Tibial artery (tissue), 4 donors: ENCODE results near the gene MICAL3.

ENCODE experiments used
- DNase-seq, 2 donors: peaks; one replicate each; pipeline ENCODE4 v3.0.0-alpha.2; 2019
- H3K27ac ChIP-seq, 2 donors: fragments of 200-600 bp; sonication (generic) in 1 of 2; 1 replicate in 1 of 2; 2 replicates in 1 of 2; pipeline ENCODE4 v1.5.1; 2018 to 2019; ENCODE audit warnings: mild to moderate bottlenecking in 1 of 2
- H3K27me3 ChIP-seq, 2 donors: fragments of 200-600 bp; sonication (generic) in 1 of 2; one replicate each; pipeline versions ENCODE4 v1.5.1 to v1.6.0; 2016 to 2019
- H3K36me3 ChIP-seq, 3 donors: fragments of 200-600 bp; sonication (generic) in 2 of 3; one replicate each; pipeline ENCODE4 v1.5.1; 2016 to 2019; ENCODE audit warnings: mild to moderate bottlenecking in 2 of 3
- H3K4me1 ChIP-seq, 4 donors: fragments of 200-600 bp; sonication (generic) in 2 of 4; 1 replicate in 3 of 4; 2 replicates in 1 of 4; pipeline ENCODE4 v1.5.1; 2016 to 2019
- H3K4me3 ChIP-seq, 2 donors: fragments of 200-600 bp; sonication (generic) in 1 of 2; 1 replicate in 1 of 2; 2 replicates in 1 of 2; pipeline ENCODE4 v1.5.1; 2018 to 2019; ENCODE audit warnings: mild to moderate bottlenecking in 2 of 2
- H3K9me3 ChIP-seq, 3 donors: fragments of 200-600 bp; sonication (generic) in 1 of 3; one replicate each; pipeline ENCODE4 v1.5.1; 2016 to 2019
- intact Hi-C: fragments of 100-400 bp; cut with DNase I; formaldehyde crosslinking; loops from one replicate; pipeline ENCODE4 v1.15.0; 2023; ENCODE audit warnings: low total_unique reads
- TF ChIP-seq, protein P1 (sequence below), 2 experiments: fragments of 200-600 bp in 1 of 2; fragments of 450-650 bp in 1 of 2; IDR thresholded peaks; one replicate each; pipeline ENCODE4 v1.5.1; 2017 to 2019; ENCODE audit warnings: antibody characterized with exemption in 2 of 2, mild to moderate bottlenecking in 1 of 2, moderate library complexity in 1 of 2

Gene MICAL3

GRCh38 chr22:17810570-17811116, 213.7 kb downstream of the MICAL3 start:
- Histone ChIP-seq H3K27me3 (no peaks in the 10 kb centered on the region), H3K36me3 (peaks cover 53 to 100% (median 87%) of the 10 kb centered on the region in 3 donors), H3K9me3 (no peaks in the 10 kb centered on the region), H3K4me3 (no peak overlapping the region), H3K4me1 (no peaks in the 10 kb centered on the region), H3K27ac (no peak overlapping the region)
- no peak for DNase-seq
- intact Hi-C loops, result no loop called here
- TF ChIP-seq, protein P1, sequence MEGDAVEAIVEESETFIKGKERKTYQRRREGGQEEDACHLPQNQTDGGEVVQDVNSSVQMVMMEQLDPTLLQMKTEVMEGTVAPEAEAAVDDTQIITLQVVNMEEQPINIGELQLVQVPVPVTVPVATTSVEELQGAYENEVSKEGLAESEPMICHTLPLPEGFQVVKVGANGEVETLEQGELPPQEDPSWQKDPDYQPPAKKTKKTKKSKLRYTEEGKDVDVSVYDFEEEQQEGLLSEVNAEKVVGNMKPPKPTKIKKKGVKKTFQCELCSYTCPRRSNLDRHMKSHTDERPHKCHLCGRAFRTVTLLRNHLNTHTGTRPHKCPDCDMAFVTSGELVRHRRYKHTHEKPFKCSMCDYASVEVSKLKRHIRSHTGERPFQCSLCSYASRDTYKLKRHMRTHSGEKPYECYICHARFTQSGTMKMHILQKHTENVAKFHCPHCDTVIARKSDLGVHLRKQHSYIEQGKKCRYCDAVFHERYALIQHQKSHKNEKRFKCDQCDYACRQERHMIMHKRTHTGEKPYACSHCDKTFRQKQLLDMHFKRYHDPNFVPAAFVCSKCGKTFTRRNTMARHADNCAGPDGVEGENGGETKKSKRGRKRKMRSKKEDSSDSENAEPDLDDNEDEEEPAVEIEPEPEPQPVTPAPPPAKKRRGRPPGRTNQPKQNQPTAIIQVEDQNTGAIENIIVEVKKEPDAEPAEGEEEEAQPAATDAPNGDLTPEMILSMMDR (IDR thresholded peaks at IDR 0.05), result no peak

- H3K4me3 ChIP-seq, result no peak overlapping the region
- no peaks in the 10 kb centered on the region for H3K4me1 ChIP-seq
- TF ChIP-seq, protein P1 (IDR thresholded peaks at IDR 0.05), result no peak
- H3K27ac ChIP-seq, result no peak overlapping the region
- DNase-seq, result no peak
- H3K27me3 ChIP-seq, result no peaks in the 10 kb centered on the region
- no peaks in the 10 kb centered on the region for H3K9me3 ChIP-seq
- H3K36me3 ChIP-seq, result peaks cover 58 to 100% (median 91%) of the 10 kb centered on the region in 3 donors
- intact Hi-C loops, result no loop called here
Observed at GRCh38 chr22:17808693-17809403, 215.5 kb downstream of the MICAL3 start.

DNA sequence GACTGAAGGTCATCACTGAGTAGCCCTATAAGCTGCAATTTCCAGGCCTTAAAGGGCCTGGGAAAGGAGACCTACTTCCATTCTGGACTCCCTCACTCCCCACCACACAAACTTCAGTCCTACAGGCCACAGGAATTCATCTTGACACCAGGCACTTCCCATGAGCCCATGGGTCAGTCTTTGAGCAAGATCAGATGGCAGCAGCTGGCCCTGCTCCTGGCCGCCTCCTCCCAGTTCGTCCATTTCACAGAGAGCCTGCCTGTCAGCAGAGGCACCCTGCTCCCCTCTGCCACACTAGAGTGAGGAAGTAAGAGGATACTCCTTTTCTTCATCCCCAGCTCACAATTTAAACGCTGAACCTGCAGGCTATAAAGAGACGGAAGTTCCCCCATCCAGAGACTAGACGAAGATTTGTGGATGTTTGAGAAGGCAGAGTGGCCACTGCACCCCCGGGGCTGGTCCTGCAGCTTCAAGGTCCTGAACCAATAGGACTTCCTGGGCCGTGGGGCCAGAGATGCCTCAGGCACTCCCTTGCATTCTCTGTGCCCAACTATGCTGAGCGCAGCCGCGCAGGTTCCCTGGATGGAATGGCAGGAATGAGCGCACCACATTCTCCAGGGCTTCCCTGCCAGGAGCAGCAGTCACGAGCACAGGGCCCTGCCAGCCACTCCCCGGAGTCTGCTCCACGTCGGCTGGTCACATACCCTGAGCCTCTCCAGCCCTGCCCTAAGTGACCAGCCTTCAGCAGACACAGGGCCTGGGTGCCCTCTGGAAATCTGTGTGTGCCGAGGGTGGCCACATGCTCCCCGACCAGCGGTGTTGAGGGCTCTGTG, 216.6 kb downstream of the MICAL3 start:
- DNase-seq, result no peak
- H3K27ac ChIP-seq, result no peak overlapping the region

DNA sequence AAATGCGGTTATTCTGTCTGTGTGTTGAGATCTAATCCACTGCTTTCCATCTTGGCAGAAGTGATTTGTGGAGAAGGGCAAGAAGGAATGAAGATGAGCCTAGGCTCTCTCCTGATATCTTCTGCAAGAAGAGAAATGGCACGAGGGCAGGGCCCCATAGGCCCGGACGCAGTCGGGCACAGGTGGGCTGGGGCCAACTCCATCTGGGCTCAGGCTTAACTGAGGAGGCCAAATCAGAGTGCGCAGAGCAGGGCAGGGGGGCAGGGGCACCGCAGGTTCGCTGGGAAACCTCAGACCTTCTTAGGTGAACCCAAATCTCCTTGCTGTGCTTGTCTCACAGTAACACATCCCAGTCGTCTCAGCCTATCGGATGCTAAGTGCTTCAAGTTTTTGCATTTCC, 217.3 kb downstream of the MICAL3 start:
- no peak for DNase-seq
- H3K4me1 ChIP-seq, result no peaks in the 10 kb centered on the region
- intact Hi-C loops, result no loop called here
- peaks cover 60 to 92% (median 89%) of the 10 kb centered on the region in 3 donors for H3K36me3 ChIP-seq
- H3K4me3 ChIP-seq, result no peak overlapping the region
- H3K27ac ChIP-seq, result no peak overlapping the region
- H3K27me3 ChIP-seq, result no peaks in the 10 kb centered on the region
- TF ChIP-seq, protein P1 (IDR thresholded peaks at IDR 0.05), result no peak
- no peaks in the 10 kb centered on the region for H3K9me3 ChIP-seq

More for the DNA sequence above, 216.6 kb downstream of the MICAL3 start:
- no peaks in the 10 kb centered on the region for H3K9me3 ChIP-seq
- TF ChIP-seq, protein P1 (IDR thresholded peaks at IDR 0.05), result no peak
- no peaks in the 10 kb centered on the region for H3K27me3 ChIP-seq
- intact Hi-C loops, result no loop called here
- H3K4me1 ChIP-seq, result no peaks in the 10 kb centered on the region
- H3K4me3 ChIP-seq, result no peak overlapping the region
- H3K36me3 ChIP-seq, result peaks cover 61 to 99% (median 92%) of the 10 kb centered on the region in 3 donors

- Histone ChIP-seq H3K4me1 (no peaks in the 10 kb centered on the region), H3K4me3 (no peak overlapping the region), H3K36me3 (peaks cover 59 to 85% (median 82%) of the 10 kb centered on the region in 3 donors), H3K27ac (no peak overlapping the region), H3K27me3 (no peaks in the 10 kb centered on the region), H3K9me3 (no peaks in the 10 kb centered on the region)
- intact Hi-C loops, result no loop called here
- TF ChIP-seq, protein P1 (IDR thresholded peaks at IDR 0.05), result no peak
- DNase-seq, result no peak
Observed at GRCh38 chr22:17806437-17806836, 217.9 kb downstream of the MICAL3 start.
